Endothelial cell of umbilical vein (primary cell): ENCODE results near the gene C3orf49. TPM values are rescaled to one million over a fixed set of nuclear protein-coding genes. Genes with fewer than 3 reads are reported as not detected.

Source experiments
- BruUV-seq: library from RNA; stranded (reverse); fragments of 400-500 nt; replicated peaks from 2 replicates; lab custom pipeline; 2021; lab: Mats Ljungman, UMichigan
- CTCF ChIA-PET: fragments of 300-600, 350-600 bp; sonication (Branson Sonifier 250); formaldehyde crosslinking; loops from one replicate; lab custom pipeline; 2021; ENCODE audit warnings: antibody characterized with exemption, inconsistent platforms; lab: Charles Lee
- POLR2A ChIA-PET: fragments of 300-600, 350-600 bp; sonication (Branson Sonifier 250); formaldehyde crosslinking; loops from one replicate; lab custom pipeline; 2021; ENCODE audit warnings: antibody characterized with exemption, inconsistent platforms; lab: Charles Lee
- DNase-seq: peaks from one replicate; pipeline ENCODE4 v3.0.0-alpha.2; 2011; ENCODE audit warnings: low read depth, low spot score
- FAIRE-seq: peaks from 2 replicates; lab custom pipeline; 2011; peaks lifted over from hg19 to GRCh38; lab: Jason Lieb, UNC
- H2AFZ ChIP-seq: 2 replicates; pipeline ENCODE4 v1.6.0; 2012; ENCODE audit warnings: low read depth, low read length, control low read depth, inconsistent platforms
- H3K27ac ChIP-seq: 2 replicates; pipeline ENCODE4 v1.5.1; 2011; ENCODE audit warnings: low read depth, mild to moderate bottlenecking, control low read depth, low read length, moderate library complexity; ENCODE audit not compliant: insufficient read depth
- H3K27me3 ChIP-seq, 2 experiments: 2 replicates each; pipeline versions ENCODE4 v1.6.0 to v1.6.1; 2011; ENCODE audit warnings: low read length in 2 of 2, mixed read lengths in 1 of 2; ENCODE audit not compliant: control insufficient read depth in 2 of 2, insufficient read depth in 2 of 2
- H3K36me3 ChIP-seq, 2 experiments: 2 replicates in 1 of 2; 3 replicates in 1 of 2; pipeline ENCODE4 v1.5.1; 2011; ENCODE audit warnings: low read length in 2 of 2, mild to moderate bottlenecking in 1 of 2, moderate library complexity in 1 of 2; ENCODE audit not compliant: control insufficient read depth in 2 of 2, insufficient read depth in 2 of 2; ENCODE audit errors: extremely low read depth in 1 of 2
- H3K4me1 ChIP-seq: 3 replicates; pipeline ENCODE4 v1.5.1; 2011; ENCODE audit warnings: mild to moderate bottlenecking, low read length; ENCODE audit not compliant: control insufficient read depth, insufficient read depth; ENCODE audit errors: extremely low read depth
- H3K4me2 ChIP-seq: 2 replicates; pipeline ENCODE4 v1.6.1; 2011; ENCODE audit warnings: low read length, control low read depth, mixed read lengths; ENCODE audit not compliant: insufficient read depth
- H3K4me3 ChIP-seq, 3 experiments: fragments of 200-600 bp in 1 of 3; sonication (generic), shearing (Covaris generic) in 1 of 3; replicated peaks in 1 of 3; 2 replicates each; pipeline ENCODE4 v1.5.1; 2011 to 2016; ENCODE audit warnings: control low read depth in 3 of 3, low read length in 3 of 3, mild to moderate bottlenecking in 2 of 3, inconsistent platforms in 1 of 3, low read depth in 1 of 3, moderate library complexity in 1 of 3; ENCODE audit not compliant: insufficient read depth in 1 of 3
- H3K79me2 ChIP-seq: 2 replicates; pipeline ENCODE4 v1.6.0; 2012; ENCODE audit warnings: low read length, inconsistent platforms; ENCODE audit not compliant: control insufficient read depth, insufficient read depth
- H3K9ac ChIP-seq: replicated peaks from 2 replicates; pipeline ENCODE3; 2011; ENCODE audit warnings: low read length, control low read depth; ENCODE audit not compliant: insufficient read depth; ENCODE audit errors: extremely low read depth
- H3K9me1 ChIP-seq: replicated peaks from 3 replicates; pipeline ENCODE4 v1.6.0; 2011; ENCODE audit warnings: mild to moderate bottlenecking, low read length; ENCODE audit not compliant: control insufficient read depth, insufficient read depth; ENCODE audit errors: extremely low read depth
- H3K9me3 ChIP-seq: replicated peaks from 2 replicates; pipeline ENCODE4 v1.5.1; 2012; ENCODE audit warnings: low read length, inconsistent platforms; ENCODE audit not compliant: control insufficient read depth, insufficient read depth
- H4K20me1 ChIP-seq: replicated peaks from 2 replicates; pipeline ENCODE3; 2011; ENCODE audit warnings: mild to moderate bottlenecking, low read length; ENCODE audit not compliant: control insufficient read depth, insufficient read depth; ENCODE audit errors: extremely low read depth
- CTCF ChIP-seq, 2 donors: IDR thresholded peaks; 1 replicate in 1 of 2; 2 replicates in 1 of 2; pipeline ENCODE4 v1.5.1; 2011; ENCODE audit warnings: low read length in 2 of 2, mild to moderate bottlenecking in 2 of 2, moderate library complexity in 2 of 2, control low read depth in 1 of 2, inconsistent platforms in 1 of 2, low read depth in 1 of 2; ENCODE audit not compliant: insufficient read depth in 1 of 2; ENCODE audit errors: extremely low read depth in 1 of 2
- EZH2 ChIP-seq: IDR thresholded peaks from 2 replicates; pipeline ENCODE4 v1.6.1; 2012; ENCODE audit warnings: borderline replicate concordance, low read depth, mild to moderate bottlenecking, moderate library complexity, low read length, inconsistent platforms; ENCODE audit not compliant: severe bottlenecking
- FOS ChIP-seq: IDR thresholded peaks from 2 replicates; pipeline ENCODE4 v1.6.1; 2011; ENCODE audit warnings: mild to moderate bottlenecking, low read length, moderate library complexity, borderline replicate concordance; ENCODE audit not compliant: insufficient read depth
- GATA2 ChIP-seq: IDR thresholded peaks from 2 replicates; pipeline ENCODE4 v1.7.0; 2011; ENCODE audit warnings: low read depth, mild to moderate bottlenecking, moderate library complexity, mixed read lengths, low read length; ENCODE audit not compliant: insufficient read length, insufficient read depth
- JUN ChIP-seq: IDR thresholded peaks from 2 replicates; pipeline ENCODE4 v1.6.1; 2011; ENCODE audit warnings: borderline replicate concordance, low read depth; ENCODE audit not compliant: insufficient read length, insufficient read depth
- MYC ChIP-seq: IDR thresholded peaks from one replicate; pipeline ENCODE4 v1.6.1; 2011; ENCODE audit warnings: mild to moderate bottlenecking, low read depth, low read length
- POLR2A ChIP-seq: IDR thresholded peaks from 2 replicates; pipeline ENCODE4 v1.6.1; 2012; ENCODE audit warnings: low read depth, mild to moderate bottlenecking, control low read depth, low read length
- POLR2AphosphoS5 ChIP-seq: IDR thresholded peaks from 2 replicates; pipeline ENCODE4 v1.6.1; 2012; ENCODE audit warnings: low read depth, mild to moderate bottlenecking, control low read depth, low read length, moderate library complexity; ENCODE audit not compliant: insufficient read depth
- dilution Hi-C: fragments of 300-500 bp; cut with MboI; formaldehyde crosslinking; loops from one replicate; pipeline ENCODE4 v1.15.0; 2019; ENCODE audit warnings: low sequenced_read_pairs; ENCODE audit not compliant: extremely low pct_ligation_motif_present
- intact Hi-C: fragments of 100-400 bp; cut with micrococcal nuclease; formaldehyde crosslinking; loops from one replicate; pipeline ENCODE4 v1.10.0; 2022
- polyA plus RNA-seq, 4 experiments: library from polyadenylated mRNA; depleted of rRNA in 3 of 4; stranded (reverse) in 3 of 4; unstranded in 1 of 4; fragments of >200 nt; gene quantifications; 2 replicates each; pipeline versions ENCODE4 v1.2.1 to v1.2.3, GENCODE V29; 2011 to 2012; ENCODE audit warnings: missing spikeins in 1 of 4
- total RNA-seq: library from RNA; stranded (reverse); gene quantifications from 2 replicates; pipeline ENCODE4 v1.2.3, GENCODE V29; 2021
- TF ChIP-seq, protein P1 (sequence below): IDR thresholded peaks from 2 replicates; pipeline ENCODE4 v1.6.1; 2011; ENCODE audit not compliant: insufficient read depth, insufficient read length

The C3orf49 gene
- total and polyA plus RNA-seq, 2 donors (not counting 3 experiments of a cell fraction or from before 2014, with no cell fraction given) = not detected

DNA sequence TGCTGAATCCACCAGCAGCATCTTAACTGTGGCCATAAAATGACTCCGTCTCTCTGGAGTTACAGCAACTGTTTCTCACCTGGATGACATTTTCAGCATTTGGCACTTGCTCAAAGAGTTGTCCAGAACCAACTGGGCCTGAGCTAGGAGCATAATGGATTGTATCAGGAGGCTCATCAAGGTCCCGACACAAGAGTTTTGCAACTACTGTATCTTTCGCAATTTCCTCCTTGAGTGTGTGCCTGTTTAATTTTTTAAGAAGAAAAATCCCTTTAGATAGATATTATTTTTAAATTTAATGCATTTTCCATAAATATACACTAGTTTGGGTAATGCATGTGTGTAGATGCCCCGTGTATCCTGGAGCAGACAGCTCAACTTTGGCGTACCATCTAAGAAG is 44.3 kb upstream of the C3orf49 start:
- no peak overlapping the region for H2AFZ ChIP-seq
- no peaks in the 10 kb centered on the region for H3K9me3 ChIP-seq
- no peak for FAIRE-seq
- no peaks in the 10 kb centered on the region for H3K36me3 ChIP-seq
- no peaks in the 10 kb centered on the region for H3K27me3 ChIP-seq
- no peak for DNase-seq
- dilution Hi-C loops (no loop called here), intact Hi-C loops (no loop called here)
- TF ChIP-seq, protein P1, sequence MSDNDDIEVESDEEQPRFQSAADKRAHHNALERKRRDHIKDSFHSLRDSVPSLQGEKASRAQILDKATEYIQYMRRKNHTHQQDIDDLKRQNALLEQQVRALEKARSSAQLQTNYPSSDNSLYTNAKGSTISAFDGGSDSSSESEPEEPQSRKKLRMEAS = no peak
- TF ChIP-seq EZH2 (no peak), CTCF (IDR thresholded peaks at IDR 0.05; ENCODE audit: extremely low read depth in 1 of 2, insufficient read depth in 1 of 2, low read depth in 1 of 2, low read length in 2 of 2) (no peak), FOS (no peak), POLR2A (no peak), POLR2AphosphoS5 (no peak), GATA2 (no peak), JUN (no peak), MYC (no peak)
- ChIA-PET POLR2A (no interaction called here), CTCF (no interaction called here)
- no peak overlapping the region for H3K4me3 ChIP-seq
- H3K4me1 ChIP-seq = no peaks in the 10 kb centered on the region
- H3K27ac ChIP-seq = no peak overlapping the region
- H3K4me2 ChIP-seq = no peak overlapping the region
- H3K79me2 ChIP-seq = no peaks in the 10 kb centered on the region
- no peaks in the 10 kb centered on the region for H4K20me1 ChIP-seq
- H3K9me1 ChIP-seq = no peaks in the 10 kb centered on the region
- BruUV-seq = no TSS peak
- no peak overlapping the region for H3K9ac ChIP-seq
